K562 treated with DMSO at 1 percent for 24 hours (cell line): ENCODE data around the gene SLC12A9. TPM values are rescaled to one million over a fixed set of nuclear protein-coding genes. Genes with fewer than 3 reads are reported as not detected.

Source experiments
- total RNA-seq: library from RNA; unstranded; fragments of 300-600 nt; gene quantifications from 2 replicates; pipeline ENCODE4 v1.2.3, GENCODE V29; 2022; ENCODE audit warnings: low read depth; ENCODE audit not compliant: insufficient read depth

Gene SLC12A9, protein sequence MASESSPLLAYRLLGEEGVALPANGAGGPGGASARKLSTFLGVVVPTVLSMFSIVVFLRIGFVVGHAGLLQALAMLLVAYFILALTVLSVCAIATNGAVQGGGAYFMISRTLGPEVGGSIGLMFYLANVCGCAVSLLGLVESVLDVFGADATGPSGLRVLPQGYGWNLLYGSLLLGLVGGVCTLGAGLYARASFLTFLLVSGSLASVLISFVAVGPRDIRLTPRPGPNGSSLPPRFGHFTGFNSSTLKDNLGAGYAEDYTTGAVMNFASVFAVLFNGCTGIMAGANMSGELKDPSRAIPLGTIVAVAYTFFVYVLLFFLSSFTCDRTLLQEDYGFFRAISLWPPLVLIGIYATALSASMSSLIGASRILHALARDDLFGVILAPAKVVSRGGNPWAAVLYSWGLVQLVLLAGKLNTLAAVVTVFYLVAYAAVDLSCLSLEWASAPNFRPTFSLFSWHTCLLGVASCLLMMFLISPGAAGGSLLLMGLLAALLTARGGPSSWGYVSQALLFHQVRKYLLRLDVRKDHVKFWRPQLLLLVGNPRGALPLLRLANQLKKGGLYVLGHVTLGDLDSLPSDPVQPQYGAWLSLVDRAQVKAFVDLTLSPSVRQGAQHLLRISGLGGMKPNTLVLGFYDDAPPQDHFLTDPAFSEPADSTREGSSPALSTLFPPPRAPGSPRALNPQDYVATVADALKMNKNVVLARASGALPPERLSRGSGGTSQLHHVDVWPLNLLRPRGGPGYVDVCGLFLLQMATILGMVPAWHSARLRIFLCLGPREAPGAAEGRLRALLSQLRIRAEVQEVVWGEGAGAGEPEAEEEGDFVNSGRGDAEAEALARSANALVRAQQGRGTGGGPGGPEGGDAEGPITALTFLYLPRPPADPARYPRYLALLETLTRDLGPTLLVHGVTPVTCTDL
- 16.7 and 17.7 TPM in 2 replicates for total RNA-seq

DNA sequence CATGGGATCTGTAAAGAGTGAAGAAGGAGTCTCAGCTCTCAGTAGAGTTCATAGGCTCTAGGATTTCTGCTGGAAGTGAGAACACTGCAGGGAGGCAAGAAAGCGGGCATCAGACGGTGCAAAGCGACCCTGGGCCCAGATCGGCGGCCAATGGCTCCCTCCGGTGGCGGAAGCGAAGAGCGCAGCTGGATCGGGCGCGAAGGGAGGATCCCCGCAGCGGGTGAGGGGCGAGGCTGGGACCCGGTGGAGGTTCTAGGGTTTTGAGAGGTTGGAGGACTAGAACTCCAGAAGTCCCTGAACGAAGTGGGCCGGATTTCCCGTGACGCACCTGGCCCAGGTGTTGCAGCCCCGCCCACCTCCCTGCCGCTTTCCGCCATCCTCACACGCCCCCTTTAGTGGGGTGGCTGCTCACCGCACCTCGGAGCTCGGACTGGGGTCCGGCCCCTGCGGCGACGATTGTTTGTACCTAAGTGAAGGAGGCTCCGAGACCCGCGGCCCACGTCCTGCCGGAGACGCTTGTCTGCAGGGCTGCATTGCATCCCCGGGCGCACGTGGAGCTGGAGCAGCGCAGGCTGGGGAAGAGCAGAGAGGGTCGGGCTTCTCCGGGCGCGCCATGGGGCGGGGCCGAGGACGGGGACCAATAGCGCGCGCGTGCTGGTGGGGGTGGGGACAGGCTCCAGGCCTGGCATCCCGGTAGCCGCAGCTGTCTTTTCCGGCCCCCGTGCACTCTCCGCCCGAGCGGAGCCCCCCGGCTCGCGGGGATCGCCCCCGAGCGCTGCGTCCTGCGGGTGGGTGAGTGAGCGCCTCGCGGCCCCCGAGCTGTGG, at the start of gene SLC12A9:
Gene SLC12A9 (plus strand): TSS at position 666 of the 825 bp plus-strand sequence. CDS start 1,485 bp downstream, outside the sequence.

GRCh38 chr7:100827330-100828226, 24.9 kb upstream of the SLC12A9 start, which contains the start of gene EPHB4:
EPHB4 (minus strand) TSS chr7:100827523; CDS start chr7:100827030, 493 bp downstream.

GRCh38 chr7:100867040-100867775, 14.7 kb downstream of the SLC12A9 start, which contains the start of gene TRIP6:
TRIP6 (plus strand) TSS chr7:100867387; CDS start chr7:100867498, 111 bp downstream.

GRCh38 chr7:100874577-100875355, 22.3 kb downstream of the SLC12A9 start, which contains the start of gene SRRT:
SRRT (plus strand) TSS chr7:100875103; CDS start chr7:100875591, 488 bp downstream.

GRCh38 chr7:100888988-100889750, 36.7 kb downstream of the SLC12A9 start, which contains the start of gene UFSP1:
UFSP1 (minus strand) TSS chr7:100889715; CDS start chr7:100889271, 444 bp downstream.

GRCh38 chr7:100895701-100895955, 43.1 kb downstream of the SLC12A9 start, which contains the start of gene ACHE:
ACHE (minus strand) TSS chr7:100895888; CDS start chr7:100894232, 1,656 bp downstream.

Other genes with a start within 250 kb of the SLC12A9 start
- 44.0 and 49.0 TPM in 2 replicates for gene MOSPD3, start 240.2 kb upstream of the SLC12A9 start, total RNA-seq
- gene TFR2, start 211.2 kb upstream of the SLC12A9 start, total RNA-seq, result 53.8 and 56.4 TPM in 2 replicates
- gene ACTL6B, start 196.3 kb upstream of the SLC12A9 start, total RNA-seq, result not detected in 2 replicates
- 771 and 833 TPM in 2 replicates for gene GNB2, start 179.0 kb upstream of the SLC12A9 start, total RNA-seq
- 23.3 and 23.7 TPM in 2 replicates for gene GIGYF1, start 158.5 kb upstream of the SLC12A9 start, total RNA-seq
- gene POP7, start 146.6 kb upstream of the SLC12A9 start, total RNA-seq, result 93.6 and 108 TPM in 2 replicates
- not detected in 2 replicates for gene EPO, start 132.2 kb upstream of the SLC12A9 start, total RNA-seq
- not detected in 2 replicates for gene ZAN, start 119.1 kb upstream of the SLC12A9 start, total RNA-seq
- 53.8 and 54.0 TPM in 2 replicates for gene EPHB4, start 25.2 kb upstream of the SLC12A9 start, total RNA-seq
- gene TRIP6, start 14.7 kb downstream of the SLC12A9 start, total RNA-seq, result 77.8 and 85.2 TPM in 2 replicates
- gene SRRT, start 22.4 kb downstream of the SLC12A9 start, total RNA-seq, result 126 and 134 TPM in 2 replicates
- 3.2 TPM in 1 of 2 replicates, not detected in the other for gene UFSP1, start 37.0 kb downstream of the SLC12A9 start, total RNA-seq
- 3.3 and 3.7 TPM in 2 replicates for gene ACHE, start 43.2 kb downstream of the SLC12A9 start, total RNA-seq
- 1.3 and 2.5 TPM in 2 replicates for gene MUC3A, start 96.8 kb downstream of the SLC12A9 start, total RNA-seq
- gene MUC12, start 116.9 kb downstream of the SLC12A9 start, total RNA-seq, result 1.5 TPM in 1 of 2 replicates, not detected in the other
- not detected in 2 replicates for gene MUC17, start 167.4 kb downstream of the SLC12A9 start, total RNA-seq
- 23.1 and 23.6 TPM in 2 replicates for gene TRIM56, start 232.8 kb downstream of the SLC12A9 start, total RNA-seq